ENCODE results near the gene RHBDF2. TPM values are rescaled to one million over a fixed set of nuclear protein-coding genes. Genes with fewer than 3 reads are reported as not detected.

Gene RHBDF2
- polyA plus RNA-seq, 1 donor (not counting 4 experiments of a cell fraction or from before 2014, with no cell fraction given): 14.9 TPM

DNA sequence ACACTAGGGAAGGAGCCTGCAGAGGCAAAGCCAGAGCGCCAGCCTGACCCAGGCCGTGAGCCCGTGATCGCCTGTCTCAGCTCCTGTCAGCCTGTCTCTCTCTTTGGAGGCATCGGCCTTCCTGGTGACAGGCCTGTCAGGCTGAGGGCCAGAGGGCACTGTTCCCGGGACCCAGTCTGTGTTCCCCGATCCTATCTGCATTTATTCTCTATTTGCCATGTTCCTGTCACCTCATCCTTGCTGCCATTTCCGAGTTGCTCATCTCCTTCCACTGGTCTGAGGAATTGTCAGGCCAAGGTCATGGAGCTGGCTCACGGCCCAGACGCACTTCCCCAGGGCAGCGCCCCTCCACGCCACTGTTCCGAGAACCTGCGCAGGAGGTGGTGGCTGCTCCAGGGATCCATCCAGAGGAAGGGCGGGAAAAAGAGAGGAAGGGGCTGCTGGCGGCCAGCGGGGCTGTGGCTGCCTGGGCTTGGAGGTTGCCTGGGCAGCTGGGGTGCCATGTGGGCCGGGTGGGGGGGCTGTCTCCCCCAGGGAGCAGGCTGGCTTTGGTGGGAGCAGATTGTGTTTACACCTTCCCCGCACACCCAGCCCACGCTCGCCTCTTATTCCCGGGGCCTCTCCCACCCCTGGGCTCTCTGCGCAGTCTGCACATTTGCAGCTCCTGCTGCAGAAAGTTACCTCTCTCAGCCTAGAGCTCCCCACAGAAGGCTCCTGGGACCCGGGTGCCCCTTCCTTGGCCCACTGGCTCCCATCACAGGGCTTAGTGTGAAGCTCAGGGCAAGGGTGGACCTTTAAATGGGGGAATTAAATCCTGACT lies 43.5 kb upstream of the RHBDF2 start:
- no peak overlapping the region for H3K27ac ChIP-seq (ENCODE audit: control insufficient read depth, insufficient read depth, low read length)
- H3K4me1 ChIP-seq (ENCODE audit: control insufficient read depth, extremely low read depth, insufficient read depth, low read length): peaks cover 42% of the 10 kb centered on the region
- dilution Hi-C loops (cut with MboI; ENCODE audit: extremely low pct_ligation_motif_present, low sequenced_read_pairs): no loop called here
- H3K9me3 ChIP-seq (ENCODE audit: control insufficient read depth, low read depth, low read length): no peaks in the 10 kb centered on the region
- H4K20me1 ChIP-seq (ENCODE audit: control insufficient read depth, extremely low read depth, insufficient read depth, low read length): no peaks in the 10 kb centered on the region
- H3K4me2 ChIP-seq (ENCODE audit: control insufficient read depth, extremely low read depth, insufficient read depth, low read depth, low read length): no peak overlapping the region
- H3K36me3 ChIP-seq (ENCODE audit: control insufficient read depth in 2 of 2, extremely low read depth in 1 of 2, insufficient read depth in 2 of 2, low read length in 2 of 2): peaks cover 0 to 7% of the 10 kb centered on the region in 2 experiments
- H3K27me3 ChIP-seq (ENCODE audit: control insufficient read depth, extremely low read depth, insufficient read depth, low read length): peaks cover 32% of the 10 kb centered on the region
- H3K9me1 ChIP-seq (ENCODE audit: control insufficient read depth, extremely low read depth, insufficient read depth, low read length): no peaks in the 10 kb centered on the region
- no peak overlapping the region for H3K4me3 ChIP-seq (ENCODE audit: control insufficient read depth in 2 of 3, extremely low read depth in 1 of 3, insufficient read depth in 2 of 3, low read depth in 1 of 3, low read length in 3 of 3)
- no peak for FAIRE-seq
- H3K9ac ChIP-seq (ENCODE audit: control insufficient read depth, extremely low read depth, insufficient read depth, low read length): no peak overlapping the region
- H2AFZ ChIP-seq (ENCODE audit: control insufficient read depth, low read length): no peak overlapping the region
- no peak for DNase-seq (ENCODE audit: low read depth, low spot score)
- H3K79me2 ChIP-seq (ENCODE audit: control insufficient read depth, insufficient read depth, low read length): peaks cover 14% of the 10 kb centered on the region
- TF ChIP-seq, protein P1, sequence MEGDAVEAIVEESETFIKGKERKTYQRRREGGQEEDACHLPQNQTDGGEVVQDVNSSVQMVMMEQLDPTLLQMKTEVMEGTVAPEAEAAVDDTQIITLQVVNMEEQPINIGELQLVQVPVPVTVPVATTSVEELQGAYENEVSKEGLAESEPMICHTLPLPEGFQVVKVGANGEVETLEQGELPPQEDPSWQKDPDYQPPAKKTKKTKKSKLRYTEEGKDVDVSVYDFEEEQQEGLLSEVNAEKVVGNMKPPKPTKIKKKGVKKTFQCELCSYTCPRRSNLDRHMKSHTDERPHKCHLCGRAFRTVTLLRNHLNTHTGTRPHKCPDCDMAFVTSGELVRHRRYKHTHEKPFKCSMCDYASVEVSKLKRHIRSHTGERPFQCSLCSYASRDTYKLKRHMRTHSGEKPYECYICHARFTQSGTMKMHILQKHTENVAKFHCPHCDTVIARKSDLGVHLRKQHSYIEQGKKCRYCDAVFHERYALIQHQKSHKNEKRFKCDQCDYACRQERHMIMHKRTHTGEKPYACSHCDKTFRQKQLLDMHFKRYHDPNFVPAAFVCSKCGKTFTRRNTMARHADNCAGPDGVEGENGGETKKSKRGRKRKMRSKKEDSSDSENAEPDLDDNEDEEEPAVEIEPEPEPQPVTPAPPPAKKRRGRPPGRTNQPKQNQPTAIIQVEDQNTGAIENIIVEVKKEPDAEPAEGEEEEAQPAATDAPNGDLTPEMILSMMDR (optimal IDR thresholded peaks at IDR 0.05 in 1 of 3, IDR thresholded peaks at IDR 0.05 in 1 of 3, conservative IDR thresholded peaks at IDR 0.05 in 1 of 3; ENCODE audit: extremely low read depth in 1 of 3, insufficient read depth in 2 of 3, low read length in 3 of 3): no peak
- no peak for TF ChIP-seq EZH2 (IDR thresholded peaks at IDR 0.05; ENCODE audit: low read length)

GRCh38 chr17:76543826-76544545 lies 42.8 kb upstream of the RHBDF2 start:
- TF ChIP-seq EZH2 (IDR thresholded peaks at IDR 0.05; ENCODE audit: low read length): no peak
- TF ChIP-seq, protein P1 (optimal IDR thresholded peaks at IDR 0.05 in 1 of 3, IDR thresholded peaks at IDR 0.05 in 1 of 3, conservative IDR thresholded peaks at IDR 0.05 in 1 of 3; ENCODE audit: extremely low read depth in 1 of 3, insufficient read depth in 2 of 3, low read length in 3 of 3): no peak
- Histone ChIP-seq H3K27me3 (ENCODE audit: control insufficient read depth, extremely low read depth, insufficient read depth, low read length) (peaks cover 34% of the 10 kb centered on the region), H3K36me3 (ENCODE audit: control insufficient read depth in 2 of 2, extremely low read depth in 1 of 2, insufficient read depth in 2 of 2, low read length in 2 of 2) (peaks cover 0 to 7% of the 10 kb centered on the region in 2 experiments), H3K4me2 (ENCODE audit: control insufficient read depth, extremely low read depth, insufficient read depth, low read depth, low read length) (no peak overlapping the region), H3K79me2 (ENCODE audit: control insufficient read depth, insufficient read depth, low read length) (peaks cover 11% of the 10 kb centered on the region), H3K4me3 (ENCODE audit: control insufficient read depth in 2 of 3, extremely low read depth in 1 of 3, insufficient read depth in 2 of 3, low read depth in 1 of 3, low read length in 3 of 3) (no peak overlapping the region), H3K27ac (ENCODE audit: control insufficient read depth, insufficient read depth, low read length) (no peak overlapping the region), H3K4me1 (ENCODE audit: control insufficient read depth, extremely low read depth, insufficient read depth, low read length) (peaks cover 42% of the 10 kb centered on the region), H3K9me1 (ENCODE audit: control insufficient read depth, extremely low read depth, insufficient read depth, low read length) (no peaks in the 10 kb centered on the region), H2AFZ (ENCODE audit: control insufficient read depth, low read length) (no peak overlapping the region), H3K9ac (ENCODE audit: control insufficient read depth, extremely low read depth, insufficient read depth, low read length) (no peak overlapping the region), H4K20me1 (ENCODE audit: control insufficient read depth, extremely low read depth, insufficient read depth, low read length) (no peaks in the 10 kb centered on the region), H3K9me3 (ENCODE audit: control insufficient read depth, low read depth, low read length) (no peaks in the 10 kb centered on the region)
- dilution Hi-C loops (cut with MboI; ENCODE audit: extremely low pct_ligation_motif_present, low sequenced_read_pairs): no loop called here
- FAIRE-seq (no peak), DNase-seq (ENCODE audit: low read depth, low spot score) (no peak)

Measured in keratinocyte (primary cell).